NCI-H774 (cell line): ENCODE measurements around the gene TPRG1.
A peak's percentile ranks its signal among the peaks of the same experiment; 100 is the strongest.

Experiments
- DNase-seq: peaks from one replicate; lab custom pipeline; 2025; lab: John Stamatoyannopoulos, UW

Gene TPRG1

GRCh38 chr3:189355115-189355480 is 183.3 kb downstream of the TPRG1 start:
- no peak for DNase-seq

GRCh38 chr3:189355481-189356201 is 183.9 kb downstream of the TPRG1 start:
- no peak for DNase-seq

GRCh38 chr3:189360291-189360690 is 188.5 kb downstream of the TPRG1 start:
- DNase-seq: no peak

- DNase-seq: no peak
Measured at GRCh38 chr3:189361103-189361835, 189.5 kb downstream of the TPRG1 start.

GRCh38 chr3:189363590-189364255 is 192.0 kb downstream of the TPRG1 start:
- DNase-seq: no peak

- no peak for DNase-seq
Measured at GRCh38 chr3:189365609-189366564, 194.1 kb downstream of the TPRG1 start.

GRCh38 chr3:189368384-189368783 is 196.6 kb downstream of the TPRG1 start:
- DNase-seq: no peak

- no peak for DNase-seq
Measured at GRCh38 chr3:189369636-189370035, 197.9 kb downstream of the TPRG1 start.

GRCh38 chr3:189372243-189372642 is 200.5 kb downstream of the TPRG1 start:
- peak; percentile 85 for DNase-seq
